Pancreas (tissue), 10 donors: Measurements from ENCODE around the gene ERAL1. TPM values are rescaled to one million over a fixed set of nuclear protein-coding genes. Genes with fewer than 3 reads are reported as not detected.

Source experiments
- ATAC-seq, 4 donors: fragments of 200-7000 bp; cut with Tn5 transposase; one replicate each; pipeline versions ENCODE4 v1.8.0 to v1.9.1; 2020; ENCODE audit warnings: mild to moderate bottlenecking in 4 of 4, moderate library complexity in 4 of 4
- DNase-seq, 6 donors: peaks; one replicate each; pipeline ENCODE4 v3.0.0-alpha.2; 2020
- FAIRE-seq: peaks from 2 replicates; lab custom pipeline; 2012; peaks lifted over from hg19 to GRCh38; lab: Jason Lieb, UNC
- H3K27ac ChIP-seq, 4 donors: fragments of 200-600 bp; sonication (generic); 1 replicate in 3 of 4; 2 replicates in 1 of 4; pipeline versions ENCODE4 v1.5.0 to v1.8.0; 2020
- H3K27me3 ChIP-seq, 4 donors: fragments of 200-600 bp; one replicate each; pipeline ENCODE4 v1.8.0; 2021
- H3K36me3 ChIP-seq, 3 donors: fragments of 200-600 bp; sonication (generic) in 1 of 3; one replicate each; pipeline versions ENCODE4 v1.5.0 to v1.8.0; 2020 to 2021
- H3K4me1 ChIP-seq, 3 donors: fragments of 200-600 bp; one replicate each; pipeline ENCODE4 v1.8.0; 2021
- H3K4me3 ChIP-seq, 4 donors: fragments of 200-600 bp; sonication (generic) in 2 of 4; one replicate each; pipeline versions ENCODE4 v1.5.0 to v1.8.0; 2020 to 2021
- H3K9me3 ChIP-seq, 4 donors: fragments of 200-600 bp; one replicate each; pipeline ENCODE4 v1.8.0; 2021
- CTCF ChIP-seq, 4 donors: fragments of 200-600 bp; sonication (generic) in 3 of 4; IDR thresholded peaks; one replicate each; pipeline versions ENCODE4 v1.5.0 to v1.8.0; 2021; ENCODE audit warnings: antibody characterized with exemption in 4 of 4
- WGBS, 2 donors: extraction: QIAGEN DNeasy Blood & Tissue Kit; methylation state at CpG; one replicate each; pipeline ENCODE4 v1.1.7; 2013; 5-methylcytosine and 5-hydroxymethylcytosine counted together
- intact Hi-C, 3 donors: fragments of 100-400 bp; cut with DNase I; formaldehyde crosslinking; loops; one replicate each; pipeline versions ENCODE4 v1.11.1 to v1.14.2; 2022
- polyA plus RNA-seq, 2 donors: library from polyadenylated mRNA; stranded (reverse); fragments of 200-250 nt; gene quantifications; one replicate each; pipeline ENCODE4 v1.2.3, GENCODE V29; 2013
- total RNA-seq, 6 donors: library from RNA; stranded (reverse); fragmentation: NEBNext Ultra II Directional in 4 of 6; extraction: Animal tissue kit (Norgen Biotek cat#: 25700) in 4 of 6; gene quantifications; one replicate each; pipeline versions ENCODE4 v1.2.1 to v1.2.4, GENCODE V29; 2021 to 2023
- donor health status: healthy with polysubstance abuse.
- donor health status: DM: no; HTN: no; CAD: no; lungs with moderate emphysema.
- donor health status: DM: no; HTN: no; CAD: no.
- donor health status: control.
- donor health status: control.
- donor health status: Bipolar disorder and iron deficiency.
- donor health status: DM: yes; HTN: yes; CAD: no.
- donor health status: DM: no; HTN: no; CAD: no.
- donor health status: DM: no; HTN: no; CAD: no.
- donor health status: DM: yes; HTN: yes; CAD: no.

Gene ERAL1
- total and polyA plus RNA-seq, 8 donors: 11.7 to 36.8 (median 17.1) TPM

- DNase-seq (no peak), FAIRE-seq (no peak), ATAC-seq (no peak)
- H3K36me3 ChIP-seq: peaks cover 0 to 37% (median 5%) of the 10 kb centered on the region in 3 donors
- H3K27me3 ChIP-seq: no peaks in the 10 kb centered on the region
- 90 to 91% methylated on average over 9 to 10 of the region's 10 CpGs for WGBS, 2 donors
- H3K27ac ChIP-seq: no peak overlapping the region
- TF ChIP-seq CTCF (IDR thresholded peaks at IDR 0.05): no peak
- no peak overlapping the region for H3K4me3 ChIP-seq
- H3K9me3 ChIP-seq: no peaks in the 10 kb centered on the region
- H3K4me1 ChIP-seq: no peaks in the 10 kb centered on the region
- intact Hi-C loops: no loop called here
Measured at GRCh38 chr17:28885951-28886350, 31.1 kb downstream of the ERAL1 start.

- Histone ChIP-seq H3K4me3 (no peak overlapping the region), H3K36me3 (peaks cover 0 to 17% (median 0%) of the 10 kb centered on the region in 3 donors), H3K27me3 (no peaks in the 10 kb centered on the region), H3K27ac (no peak overlapping the region), H3K9me3 (no peaks in the 10 kb centered on the region), H3K4me1 (peaks cover 5 to 6% (median 6%) of the 10 kb centered on the region in 3 donors)
- FAIRE-seq (no peak), ATAC-seq (no peak), DNase-seq (no peak)
- TF ChIP-seq CTCF (IDR thresholded peaks at IDR 0.05): no peak
- intact Hi-C loops: no loop called here
- 84 to 87% methylated on average over 12 of the region's 12 CpGs for WGBS, 2 donors
Measured at GRCh38 chr17:28887871-28888471, 33.2 kb downstream of the ERAL1 start.

- H3K4me1 ChIP-seq: peaks cover 8 to 14% (median 8%) of the 10 kb centered on the region in 3 donors
- H3K36me3 ChIP-seq: peaks cover 0 to 12% (median 0%) of the 10 kb centered on the region in 3 donors
- no peak for ATAC-seq
- TF ChIP-seq CTCF (IDR thresholded peaks at IDR 0.05): no peak
- H3K4me3 ChIP-seq: no peak overlapping the region
- WGBS, 2 donors: 90 to 93% methylated on average over 7 of the region's 7 CpGs
- no peak for FAIRE-seq
- no peaks in the 10 kb centered on the region for H3K9me3 ChIP-seq
- H3K27me3 ChIP-seq: no peaks in the 10 kb centered on the region
- intact Hi-C loops: no loop called here
- H3K27ac ChIP-seq: no peak overlapping the region
- no peak for DNase-seq
Measured at GRCh38 chr17:28888832-28889231, 34.0 kb downstream of the ERAL1 start.

- intact Hi-C loops: no loop called here
- H3K4me1 ChIP-seq: peaks cover 8 to 15% (median 8%) of the 10 kb centered on the region in 3 donors
- H3K36me3 ChIP-seq: peaks cover 0 to 6% (median 0%) of the 10 kb centered on the region in 3 donors
- DNase-seq: no peak
- no peaks in the 10 kb centered on the region for H3K27me3 ChIP-seq
- ATAC-seq: no peak
- FAIRE-seq: no peak
- WGBS, 2 donors: 81 to 91% methylated on average over 5 of the region's 5 CpGs
- no peaks in the 10 kb centered on the region for H3K9me3 ChIP-seq
- no peak overlapping the region for H3K4me3 ChIP-seq
- H3K27ac ChIP-seq: no peak overlapping the region
- no peak for TF ChIP-seq CTCF (IDR thresholded peaks at IDR 0.05)
Measured at GRCh38 chr17:28889996-28890395, 35.2 kb downstream of the ERAL1 start.

GRCh38 chr17:28891201-28891600, 36.4 kb downstream of the ERAL1 start:
- Histone ChIP-seq H3K9me3 (no peaks in the 10 kb centered on the region), H3K36me3 (no peaks in the 10 kb centered on the region), H3K27me3 (no peaks in the 10 kb centered on the region), H3K4me1 (peaks cover 8 to 19% (median 8%) of the 10 kb centered on the region in 3 donors), H3K27ac (no peak overlapping the region), H3K4me3 (no peak overlapping the region)
- 95 to 96% methylated on average over 1 of the region's 1 CpG for WGBS, 2 donors
- no peak for TF ChIP-seq CTCF (IDR thresholded peaks at IDR 0.05)
- intact Hi-C loops: no loop called here
- FAIRE-seq (no peak), ATAC-seq (no peak), DNase-seq (no peak)
